Endothelial cell (in vitro differentiated cells): ENCODE data around the gene MCUR1. TPM values are rescaled to one million over a fixed set of nuclear protein-coding genes. Genes with fewer than 3 reads are reported as not detected.

ENCODE experiments used
- DNase-seq: peaks from one replicate; pipeline ENCODE4 v3.0.0; 2021; ENCODE audit warnings: low spot score
- H3K27ac Mint-ChIP-seq: one replicate; pipeline ENCODE4 v1.8.0; 2021; ENCODE audit warnings: mixed read lengths, inconsistent platforms; ENCODE audit not compliant: unreplicated experiment
- H3K27me3 Mint-ChIP-seq: one replicate; pipeline ENCODE4 v1.8.0; 2021; ENCODE audit warnings: mild to moderate bottlenecking, moderate library complexity, mixed read lengths, inconsistent platforms; ENCODE audit not compliant: unreplicated experiment
- H3K36me3 Mint-ChIP-seq: one replicate; pipeline ENCODE4 v1.8.0; 2021; ENCODE audit warnings: mild to moderate bottlenecking, low read depth, mixed read lengths, inconsistent platforms; ENCODE audit not compliant: unreplicated experiment
- H3K4me1 Mint-ChIP-seq: one replicate; pipeline ENCODE4 v1.8.0; 2021; ENCODE audit warnings: mild to moderate bottlenecking, mixed read lengths, inconsistent platforms; ENCODE audit not compliant: unreplicated experiment
- H3K4me3 Mint-ChIP-seq: one replicate; pipeline ENCODE4 v1.8.0; 2021; ENCODE audit warnings: mild to moderate bottlenecking, mixed read lengths, inconsistent platforms; ENCODE audit not compliant: unreplicated experiment
- H3K9me3 Mint-ChIP-seq: one replicate; pipeline ENCODE4 v1.8.0; 2021; ENCODE audit warnings: mixed read lengths, inconsistent platforms; ENCODE audit not compliant: unreplicated experiment
- total RNA-seq: library from RNA; stranded (reverse); fragmentation: NEBNext Ultra II Directional; extraction: Animal tissue kit (Norgen Biotek cat#: 25700); gene quantifications from one replicate; pipeline ENCODE4 v1.2.1, GENCODE V29; 2021; ENCODE audit not compliant: unreplicated experiment
- TF ChIP-seq, protein P1 (sequence below): fragments of 200-600 bp; sonication (generic); IDR thresholded peaks from one replicate; pipeline ENCODE4 v1.5.0; 2021; ENCODE audit warnings: antibody characterized with exemption; ENCODE audit not compliant: unreplicated experiment

MCUR1 gene
- total RNA-seq, 1 donor from 2014 or later, result 39.7 TPM

GRCh38 chr6:13761361-13762036, 52.9 kb downstream of the MCUR1 start:
- H3K4me3 Mint-ChIP-seq, result no peak overlapping the region
- H3K27ac Mint-ChIP-seq, result no peak overlapping the region
- peaks cover 5% of the 10 kb centered on the region for H3K27me3 Mint-ChIP-seq
- no peaks in the 10 kb centered on the region for H3K9me3 Mint-ChIP-seq
- TF ChIP-seq, protein P1, sequence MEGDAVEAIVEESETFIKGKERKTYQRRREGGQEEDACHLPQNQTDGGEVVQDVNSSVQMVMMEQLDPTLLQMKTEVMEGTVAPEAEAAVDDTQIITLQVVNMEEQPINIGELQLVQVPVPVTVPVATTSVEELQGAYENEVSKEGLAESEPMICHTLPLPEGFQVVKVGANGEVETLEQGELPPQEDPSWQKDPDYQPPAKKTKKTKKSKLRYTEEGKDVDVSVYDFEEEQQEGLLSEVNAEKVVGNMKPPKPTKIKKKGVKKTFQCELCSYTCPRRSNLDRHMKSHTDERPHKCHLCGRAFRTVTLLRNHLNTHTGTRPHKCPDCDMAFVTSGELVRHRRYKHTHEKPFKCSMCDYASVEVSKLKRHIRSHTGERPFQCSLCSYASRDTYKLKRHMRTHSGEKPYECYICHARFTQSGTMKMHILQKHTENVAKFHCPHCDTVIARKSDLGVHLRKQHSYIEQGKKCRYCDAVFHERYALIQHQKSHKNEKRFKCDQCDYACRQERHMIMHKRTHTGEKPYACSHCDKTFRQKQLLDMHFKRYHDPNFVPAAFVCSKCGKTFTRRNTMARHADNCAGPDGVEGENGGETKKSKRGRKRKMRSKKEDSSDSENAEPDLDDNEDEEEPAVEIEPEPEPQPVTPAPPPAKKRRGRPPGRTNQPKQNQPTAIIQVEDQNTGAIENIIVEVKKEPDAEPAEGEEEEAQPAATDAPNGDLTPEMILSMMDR, result no peak
- H3K36me3 Mint-ChIP-seq, result peaks cover 5% of the 10 kb centered on the region
- peaks cover 3% of the 10 kb centered on the region for H3K4me1 Mint-ChIP-seq
- DNase-seq, result no peak

DNA sequence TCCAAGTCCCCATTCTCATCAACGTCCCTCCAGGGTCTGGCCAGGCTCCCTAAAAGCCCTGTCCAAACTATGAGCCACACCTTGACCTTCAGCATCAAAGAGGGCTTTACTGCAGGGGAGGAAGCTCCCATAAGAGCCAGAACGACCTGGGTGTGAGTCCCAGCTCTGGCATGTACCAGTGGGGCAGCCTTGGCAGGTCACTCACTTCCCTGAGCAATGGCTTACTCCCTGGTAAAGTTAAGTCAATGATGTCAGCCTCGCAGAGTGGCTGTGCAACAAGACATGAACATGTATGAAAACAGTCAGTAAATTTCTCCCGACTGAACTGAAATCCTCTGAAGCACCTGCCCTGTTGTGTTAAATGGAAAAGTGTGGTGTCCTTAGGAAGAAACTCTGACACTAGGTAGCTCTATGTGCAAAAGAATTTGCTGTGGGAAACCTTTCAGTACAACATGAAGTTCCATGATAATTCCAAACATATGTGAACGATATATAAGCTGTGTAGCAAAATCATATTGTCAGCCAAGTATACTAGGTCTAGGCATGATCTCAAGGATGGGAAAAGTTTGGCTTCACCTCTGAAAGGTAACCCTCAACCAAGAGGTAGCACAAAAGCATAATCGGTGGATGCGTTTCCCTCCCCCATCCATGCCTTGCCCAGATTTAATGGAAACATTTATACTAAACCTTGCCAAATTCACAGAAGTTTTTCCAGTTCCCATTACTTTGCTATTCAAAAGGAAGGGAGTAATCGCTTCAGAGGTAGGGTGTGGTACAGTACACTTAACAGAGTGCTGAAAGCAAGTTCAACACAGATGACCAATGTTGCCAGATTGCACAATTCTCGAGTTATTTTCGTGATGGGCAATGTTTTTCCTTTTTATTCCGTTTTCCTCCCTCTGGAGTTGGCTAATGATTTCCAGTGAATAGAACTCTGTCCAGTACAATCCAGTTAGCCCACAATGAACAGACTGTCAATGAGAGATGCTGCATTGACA, 53.8 kb downstream of the MCUR1 start:
- Mint-ChIP-seq H3K27me3 (peaks cover 5% of the 10 kb centered on the region), H3K27ac (no peak overlapping the region), H3K9me3 (no peaks in the 10 kb centered on the region), H3K36me3 (peaks cover 5% of the 10 kb centered on the region), H3K4me3 (peak overlapping the region; percentile 28), H3K4me1 (peaks cover 3% of the 10 kb centered on the region)
- DNase-seq, result no peak
- TF ChIP-seq, protein P1, result no peak

DNA sequence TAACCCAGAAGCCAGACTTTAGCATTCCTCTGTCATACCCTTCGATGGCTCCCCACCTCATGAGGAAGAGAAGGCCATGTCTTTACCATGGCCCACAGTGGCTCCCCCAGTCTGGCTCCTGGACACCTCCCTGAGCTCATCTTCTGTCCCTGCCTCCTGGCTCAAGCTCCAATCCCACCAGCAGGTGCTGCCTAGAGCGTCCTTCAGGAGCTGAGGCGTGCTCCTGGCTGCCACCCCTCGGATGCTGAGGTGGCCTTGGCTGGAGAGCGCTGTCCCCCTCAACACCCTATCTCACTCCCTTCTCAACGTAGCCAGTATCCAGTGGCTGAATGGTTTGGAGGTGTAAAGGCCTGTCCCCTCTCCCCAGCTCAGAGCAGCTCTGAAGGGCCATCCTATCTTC, 55.3 kb downstream of the MCUR1 start:
- no peaks in the 10 kb centered on the region for H3K9me3 Mint-ChIP-seq
- no peak overlapping the region for H3K4me3 Mint-ChIP-seq
- TF ChIP-seq, protein P1, result no peak
- peaks cover 3% of the 10 kb centered on the region for H3K4me1 Mint-ChIP-seq
- peaks cover 5% of the 10 kb centered on the region for H3K36me3 Mint-ChIP-seq
- peaks cover 1% of the 10 kb centered on the region for H3K27me3 Mint-ChIP-seq
- no peak for DNase-seq
- H3K27ac Mint-ChIP-seq, result no peak overlapping the region

DNA sequence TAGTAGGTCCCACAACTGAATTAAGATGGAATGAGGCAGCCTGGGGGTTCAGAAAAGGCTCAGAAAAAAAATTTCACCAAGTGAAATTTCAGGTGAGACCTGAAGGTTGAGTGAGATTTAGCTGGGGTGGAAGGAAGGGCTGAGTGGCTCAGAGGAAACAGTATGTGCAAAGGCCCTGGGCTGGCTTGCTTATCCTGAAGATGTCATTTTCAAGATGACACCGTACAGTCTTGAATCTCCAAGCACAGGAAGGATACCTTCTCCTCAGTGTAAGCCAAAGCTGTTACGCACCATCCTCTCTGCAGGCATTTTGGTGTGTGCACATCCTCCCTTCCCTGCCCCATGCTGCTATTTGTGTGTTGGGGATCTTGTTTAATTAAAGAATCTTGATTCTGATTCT, 59.7 kb downstream of the MCUR1 start:
- Mint-ChIP-seq H3K9me3 (no peaks in the 10 kb centered on the region), H3K27me3 (peaks cover 1% of the 10 kb centered on the region), H3K27ac (no peak overlapping the region), H3K4me1 (peaks cover 3% of the 10 kb centered on the region), H3K4me3 (no peak overlapping the region), H3K36me3 (peaks cover 4% of the 10 kb centered on the region)
- TF ChIP-seq, protein P1, result no peak
- no peak for DNase-seq
